HepG2 (cell line): ENCODE measurements around the gene GSPT1. TPM values are rescaled to one million over a fixed set of nuclear protein-coding genes. Genes with fewer than 3 reads are reported as not detected.
A peak's percentile ranks its signal among the peaks of the same experiment; 100 is the strongest.

Experiments used
- KLF16 ChIP-seq, 2 experiments: sonication (generic) in 1 of 2; formaldehyde crosslinking in 1 of 2; IDR thresholded peaks; 2 replicates each; pipeline versions ENCODE4 v1.6.1 to v1.8.0; 2016 to 2023; ENCODE audit warnings: missing genetic modification reagents in 2 of 2, missing compliant biosample characterization in 1 of 2
- KMT2A ChIP-seq: sonication (generic); formaldehyde crosslinking; IDR thresholded peaks from 2 replicates; pipeline ENCODE4 v1.4.0; 2020; ENCODE audit warnings: missing genetic modification reagents
- NR3C1 ChIP-seq: sonication (generic); formaldehyde crosslinking; IDR thresholded peaks from 2 replicates; pipeline ENCODE4 v1.4.0; 2020; ENCODE audit warnings: missing genetic modification reagents
- TRIM24 ChIP-seq: sonication (generic); formaldehyde crosslinking; IDR thresholded peaks from 2 replicates; pipeline ENCODE4 v1.8.0; 2022; ENCODE audit warnings: mild to moderate bottlenecking, missing genetic modification reagents
- ZNF264 ChIP-seq: sonication (generic); formaldehyde crosslinking; IDR thresholded peaks from 2 replicates; pipeline ENCODE4 v1.4.0; 2020; ENCODE audit warnings: missing genetic modification reagents
- ZNF652 ChIP-seq: IDR thresholded peaks from 2 replicates; pipeline ENCODE4 v1.6.1; 2016; ENCODE audit warnings: low read depth, borderline replicate concordance
- ZNF790 ChIP-seq: sonication (generic); formaldehyde crosslinking; IDR thresholded peaks from 2 replicates; pipeline ENCODE4 v1.8.0; 2022; ENCODE audit warnings: missing genetic modification reagents, mild to moderate bottlenecking, borderline replicate concordance
- polyA plus RNA-seq, 8 experiments: library from polyadenylated mRNA; depleted of rRNA in 3 of 8; stranded (reverse) in 7 of 8; unstranded in 1 of 8; fragments of >200 nt; fragmentation: Illumina TruSeq in 4 of 8; extraction: Trizol in 4 of 8; gene quantifications; 2 replicates each; pipeline versions ENCODE4 v1.2.1 to v1.2.3, GENCODE V29; 2011 to 2016; ENCODE audit warnings: low read depth in 4 of 8, missing spikeins in 1 of 8, mixed read lengths in 1 of 8; ENCODE audit not compliant: insufficient read depth in 1 of 8
- total RNA-seq, 5 experiments: library from RNA; depleted of rRNA; stranded (reverse); fragments of >200 nt; fragmentation: Illumina TruSeq; extraction: Trizol; gene quantifications; 2 replicates each; pipeline ENCODE4 v1.2.3, GENCODE V29; 2016; ENCODE audit warnings: low read depth in 1 of 5
- TF ChIP-seq, protein P1 (sequence below): sonication (generic); formaldehyde crosslinking; IDR thresholded peaks from 2 replicates; pipeline ENCODE4 v1.5.0; 2020; ENCODE audit warnings: mild to moderate bottlenecking, missing genetic modification reagents, borderline replicate concordance
- TF ChIP-seq, protein P2 (sequence below): sonication (generic); formaldehyde crosslinking; IDR thresholded peaks from 2 replicates; pipeline ENCODE4 v1.5.0; 2020; ENCODE audit warnings: missing genetic modification reagents
- TF ChIP-seq, protein P3 (sequence below): sonication (generic); formaldehyde crosslinking; IDR thresholded peaks from 2 replicates; pipeline ENCODE4 v1.8.1; 2023; ENCODE audit warnings: mild to moderate bottlenecking, inconsistent platforms, moderate library complexity, missing genetic modification reagents, borderline replicate concordance
- TF ChIP-seq, protein P4 (sequence below): sonication (generic); formaldehyde crosslinking; IDR thresholded peaks from 2 replicates; pipeline ENCODE4 v1.4.0; 2020; ENCODE audit warnings: mild to moderate bottlenecking, missing genetic modification reagents
- TF ChIP-seq, protein P5 (sequence below): sonication (generic); formaldehyde crosslinking; IDR thresholded peaks from 2 replicates; pipeline ENCODE4 v1.5.0; 2020; ENCODE audit warnings: mild to moderate bottlenecking, missing genetic modification reagents, moderate library complexity
- TF ChIP-seq, protein P6 (sequence below): sonication (generic); formaldehyde crosslinking; IDR thresholded peaks from 2 replicates; pipeline ENCODE4 v1.5.1; 2020; ENCODE audit warnings: missing genetic modification reagents, mild to moderate bottlenecking, borderline replicate concordance

The GSPT1 gene
- total and polyA plus RNA-seq, 2 of the 13 experiments (the other 11 are each of a cell fraction or from before 2014, with no cell fraction given): 120 to 316 TPM

DNA sequence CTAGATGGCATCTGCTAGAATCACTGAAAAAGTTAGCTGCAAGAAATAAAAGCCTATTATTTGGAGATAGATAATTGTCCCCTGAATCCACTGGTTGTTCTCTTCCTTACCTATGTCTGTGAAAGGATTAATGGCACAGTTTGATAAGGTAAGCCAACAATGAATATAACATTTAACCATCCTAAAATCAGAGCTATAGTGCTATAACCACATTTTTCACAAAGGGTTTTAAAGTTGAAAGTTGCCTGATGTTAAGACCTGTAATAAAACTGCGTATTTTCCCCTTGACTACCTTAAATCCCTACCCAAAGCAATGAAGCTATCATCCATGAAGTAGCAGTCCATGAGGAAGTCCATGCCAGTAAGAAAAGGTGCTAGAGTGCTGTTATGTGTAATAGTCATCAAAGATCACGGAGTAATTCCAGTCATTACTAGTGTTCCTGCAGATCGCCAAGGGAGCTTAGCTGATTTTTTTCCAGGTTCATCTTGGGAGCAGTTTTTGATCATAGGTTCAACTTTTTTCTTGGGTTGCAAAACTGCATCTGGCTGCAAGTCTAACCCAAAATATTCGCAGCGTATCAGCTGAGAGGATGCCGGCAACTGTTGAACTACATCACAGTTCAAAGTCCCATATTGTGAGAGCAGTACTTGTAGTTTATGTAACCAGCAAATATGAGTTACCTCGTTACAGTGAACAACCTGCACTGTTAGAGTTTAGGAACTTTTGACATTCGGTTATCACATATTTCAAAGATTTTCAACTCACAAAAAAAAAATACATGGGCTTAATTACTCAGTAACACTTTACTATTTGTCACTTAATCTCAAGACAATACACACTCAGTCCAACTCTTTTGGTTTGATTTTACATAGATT is 46.2 kb downstream of the GSPT1 start (continued):
- TF ChIP-seq, protein P1, sequence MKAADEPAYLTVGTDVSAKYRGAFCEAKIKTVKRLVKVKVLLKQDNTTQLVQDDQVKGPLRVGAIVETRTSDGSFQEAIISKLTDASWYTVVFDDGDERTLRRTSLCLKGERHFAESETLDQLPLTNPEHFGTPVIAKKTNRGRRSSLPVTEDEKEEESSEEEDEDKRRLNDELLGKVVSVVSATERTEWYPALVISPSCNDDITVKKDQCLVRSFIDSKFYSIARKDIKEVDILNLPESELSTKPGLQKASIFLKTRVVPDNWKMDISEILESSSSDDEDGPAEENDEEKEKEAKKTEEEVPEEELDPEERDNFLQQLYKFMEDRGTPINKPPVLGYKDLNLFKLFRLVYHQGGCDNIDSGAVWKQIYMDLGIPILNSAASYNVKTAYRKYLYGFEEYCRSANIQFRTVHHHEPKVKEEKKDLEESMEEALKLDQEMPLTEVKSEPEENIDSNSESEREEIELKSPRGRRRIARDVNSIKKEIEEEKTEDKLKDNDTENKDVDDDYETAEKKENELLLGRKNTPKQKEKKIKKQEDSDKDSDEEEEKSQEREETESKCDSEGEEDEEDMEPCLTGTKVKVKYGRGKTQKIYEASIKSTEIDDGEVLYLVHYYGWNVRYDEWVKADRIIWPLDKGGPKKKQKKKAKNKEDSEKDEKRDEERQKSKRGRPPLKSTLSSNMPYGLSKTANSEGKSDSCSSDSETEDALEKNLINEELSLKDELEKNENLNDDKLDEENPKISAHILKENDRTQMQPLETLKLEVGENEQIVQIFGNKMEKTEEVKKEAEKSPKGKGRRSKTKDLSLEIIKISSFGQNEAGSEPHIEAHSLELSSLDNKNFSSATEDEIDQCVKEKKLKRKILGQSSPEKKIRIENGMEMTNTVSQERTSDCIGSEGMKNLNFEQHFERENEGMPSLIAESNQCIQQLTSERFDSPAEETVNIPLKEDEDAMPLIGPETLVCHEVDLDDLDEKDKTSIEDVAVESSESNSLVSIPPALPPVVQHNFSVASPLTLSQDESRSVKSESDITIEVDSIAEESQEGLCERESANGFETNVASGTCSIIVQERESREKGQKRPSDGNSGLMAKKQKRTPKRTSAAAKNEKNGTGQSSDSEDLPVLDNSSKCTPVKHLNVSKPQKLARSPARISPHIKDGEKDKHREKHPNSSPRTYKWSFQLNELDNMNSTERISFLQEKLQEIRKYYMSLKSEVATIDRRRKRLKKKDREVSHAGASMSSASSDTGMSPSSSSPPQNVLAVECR (CRISPR knock-in tag): peak; percentile 68; the same call in 1 of the 2 replicates
- no peak for TF ChIP-seq TRIM24 (CRISPR knock-in tag)
- TF ChIP-seq, protein P2, sequence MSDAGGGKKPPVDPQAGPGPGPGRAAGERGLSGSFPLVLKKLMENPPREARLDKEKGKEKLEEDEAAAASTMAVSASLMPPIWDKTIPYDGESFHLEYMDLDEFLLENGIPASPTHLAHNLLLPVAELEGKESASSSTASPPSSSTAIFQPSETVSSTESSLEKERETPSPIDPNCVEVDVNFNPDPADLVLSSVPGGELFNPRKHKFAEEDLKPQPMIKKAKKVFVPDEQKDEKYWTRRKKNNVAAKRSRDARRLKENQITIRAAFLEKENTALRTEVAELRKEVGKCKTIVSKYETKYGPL: peak; percentile 98
- TF ChIP-seq, protein P3, sequence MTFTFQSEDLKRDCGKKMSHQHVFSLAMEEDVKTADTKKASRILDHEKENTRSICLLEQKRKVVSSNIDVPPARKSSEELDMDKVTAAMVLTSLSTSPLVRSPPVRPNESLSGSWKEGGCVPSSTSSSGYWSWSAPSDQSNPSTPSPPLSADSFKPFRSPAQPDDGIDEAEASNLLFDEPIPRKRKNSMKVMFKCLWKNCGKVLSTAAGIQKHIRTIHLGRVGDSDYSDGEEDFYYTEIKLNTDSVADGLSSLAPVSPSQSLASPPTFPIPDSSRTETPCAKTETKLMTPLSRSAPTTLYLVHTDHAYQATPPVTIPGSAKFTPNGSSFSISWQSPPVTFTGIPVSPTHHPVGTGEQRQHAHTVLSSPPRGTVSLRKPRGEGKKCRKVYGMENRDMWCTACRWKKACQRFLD (CRISPR knock-in tag): no peak
- TF ChIP-seq NR3C1: no peak
- no peak for TF ChIP-seq ZNF790 (CRISPR knock-in tag)
- no peak for TF ChIP-seq ZNF652 (CRISPR knock-in tag)
- TF ChIP-seq ZNF264: peak; percentile 87
- TF ChIP-seq, protein P4, sequence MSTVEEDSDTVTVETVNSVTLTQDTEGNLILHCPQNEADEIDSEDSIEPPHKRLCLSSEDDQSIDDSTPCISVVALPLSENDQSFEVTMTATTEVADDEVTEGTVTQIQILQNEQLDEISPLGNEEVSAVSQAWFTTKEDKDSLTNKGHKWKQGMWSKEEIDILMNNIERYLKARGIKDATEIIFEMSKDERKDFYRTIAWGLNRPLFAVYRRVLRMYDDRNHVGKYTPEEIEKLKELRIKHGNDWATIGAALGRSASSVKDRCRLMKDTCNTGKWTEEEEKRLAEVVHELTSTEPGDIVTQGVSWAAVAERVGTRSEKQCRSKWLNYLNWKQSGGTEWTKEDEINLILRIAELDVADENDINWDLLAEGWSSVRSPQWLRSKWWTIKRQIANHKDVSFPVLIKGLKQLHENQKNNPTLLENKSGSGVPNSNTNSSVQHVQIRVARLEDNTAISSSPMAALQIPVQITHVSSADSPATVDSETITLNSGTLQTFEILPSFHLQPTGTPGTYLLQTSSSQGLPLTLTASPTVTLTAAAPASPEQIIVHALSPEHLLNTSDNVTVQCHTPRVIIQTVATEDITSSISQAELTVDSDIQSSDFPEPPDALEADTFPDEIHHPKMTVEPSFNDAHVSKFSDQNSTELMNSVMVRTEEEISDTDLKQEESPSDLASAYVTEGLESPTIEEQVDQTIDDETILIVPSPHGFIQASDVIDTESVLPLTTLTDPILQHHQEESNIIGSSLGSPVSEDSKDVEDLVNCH (CRISPR knock-in tag): no peak
- TF ChIP-seq KMT2A: 0 out of 2 replicates have a peak, but pooled peaks have one; percentile 62
- TF ChIP-seq, protein P5, sequence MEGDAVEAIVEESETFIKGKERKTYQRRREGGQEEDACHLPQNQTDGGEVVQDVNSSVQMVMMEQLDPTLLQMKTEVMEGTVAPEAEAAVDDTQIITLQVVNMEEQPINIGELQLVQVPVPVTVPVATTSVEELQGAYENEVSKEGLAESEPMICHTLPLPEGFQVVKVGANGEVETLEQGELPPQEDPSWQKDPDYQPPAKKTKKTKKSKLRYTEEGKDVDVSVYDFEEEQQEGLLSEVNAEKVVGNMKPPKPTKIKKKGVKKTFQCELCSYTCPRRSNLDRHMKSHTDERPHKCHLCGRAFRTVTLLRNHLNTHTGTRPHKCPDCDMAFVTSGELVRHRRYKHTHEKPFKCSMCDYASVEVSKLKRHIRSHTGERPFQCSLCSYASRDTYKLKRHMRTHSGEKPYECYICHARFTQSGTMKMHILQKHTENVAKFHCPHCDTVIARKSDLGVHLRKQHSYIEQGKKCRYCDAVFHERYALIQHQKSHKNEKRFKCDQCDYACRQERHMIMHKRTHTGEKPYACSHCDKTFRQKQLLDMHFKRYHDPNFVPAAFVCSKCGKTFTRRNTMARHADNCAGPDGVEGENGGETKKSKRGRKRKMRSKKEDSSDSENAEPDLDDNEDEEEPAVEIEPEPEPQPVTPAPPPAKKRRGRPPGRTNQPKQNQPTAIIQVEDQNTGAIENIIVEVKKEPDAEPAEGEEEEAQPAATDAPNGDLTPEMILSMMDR: no peak
- peak in 1 of 2 experiments; percentile 47; a peak in 1 of 4 replicates for TF ChIP-seq KLF16 (CRISPR knock-in tag; IDR thresholded peaks at IDR 0.05)
- TF ChIP-seq, protein P6, sequence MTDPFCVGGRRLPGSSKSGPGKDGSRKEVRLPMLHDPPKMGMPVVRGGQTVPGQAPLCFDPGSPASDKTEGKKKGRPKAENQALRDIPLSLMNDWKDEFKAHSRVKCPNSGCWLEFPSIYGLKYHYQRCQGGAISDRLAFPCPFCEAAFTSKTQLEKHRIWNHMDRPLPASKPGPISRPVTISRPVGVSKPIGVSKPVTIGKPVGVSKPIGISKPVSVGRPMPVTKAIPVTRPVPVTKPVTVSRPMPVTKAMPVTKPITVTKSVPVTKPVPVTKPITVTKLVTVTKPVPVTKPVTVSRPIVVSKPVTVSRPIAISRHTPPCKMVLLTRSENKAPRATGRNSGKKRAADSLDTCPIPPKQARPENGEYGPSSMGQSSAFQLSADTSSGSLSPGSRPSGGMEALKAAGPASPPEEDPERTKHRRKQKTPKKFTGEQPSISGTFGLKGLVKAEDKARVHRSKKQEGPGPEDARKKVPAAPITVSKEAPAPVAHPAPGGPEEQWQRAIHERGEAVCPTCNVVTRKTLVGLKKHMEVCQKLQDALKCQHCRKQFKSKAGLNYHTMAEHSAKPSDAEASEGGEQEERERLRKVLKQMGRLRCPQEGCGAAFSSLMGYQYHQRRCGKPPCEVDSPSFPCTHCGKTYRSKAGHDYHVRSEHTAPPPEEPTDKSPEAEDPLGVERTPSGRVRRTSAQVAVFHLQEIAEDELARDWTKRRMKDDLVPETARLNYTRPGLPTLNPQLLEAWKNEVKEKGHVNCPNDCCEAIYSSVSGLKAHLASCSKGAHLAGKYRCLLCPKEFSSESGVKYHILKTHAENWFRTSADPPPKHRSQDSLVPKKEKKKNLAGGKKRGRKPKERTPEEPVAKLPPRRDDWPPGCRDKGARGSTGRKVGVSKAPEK (CRISPR knock-in tag): no peak
